HepG2 (cell line): ENCODE measurements around the gene ITGA6. TPM values are rescaled to one million over a fixed set of nuclear protein-coding genes. Genes with fewer than 3 reads are reported as not detected.

Experiments
- ASH2L ChIP-seq: fragments of 300-600, 200-600 bp; sonication (generic); IDR thresholded peaks from 2 replicates; pipeline ENCODE4 v1.7.0; 2017; ENCODE audit warnings: low read depth, mild to moderate bottlenecking, moderate library complexity, mixed read lengths, low read length; ENCODE audit not compliant: insufficient read length
- ATF5 ChIP-seq: sonication (generic); formaldehyde crosslinking; IDR thresholded peaks from 2 replicates; pipeline ENCODE4 v1.4.0; 2020; ENCODE audit warnings: mild to moderate bottlenecking, low read depth, missing genetic modification reagents
- BCL6 ChIP-seq: IDR thresholded peaks from 2 replicates; pipeline ENCODE4 v1.6.1; 2016; ENCODE audit warnings: missing genetic modification reagents, missing compliant biosample characterization
- GABPA ChIP-seq, 2 experiments: IDR thresholded peaks; 2 replicates each; pipeline ENCODE4 v1.6.1; 2011 to 2016; ENCODE audit warnings: low read depth in 2 of 2, low read length in 1 of 2, missing biosample characterization in 1 of 2, missing genetic modification characterization in 1 of 2
- JUND ChIP-seq: sonication (generic); formaldehyde crosslinking; IDR thresholded peaks from 2 replicates; pipeline ENCODE4 v1.8.0; 2022; ENCODE audit warnings: mild to moderate bottlenecking, missing genetic modification reagents
- KDM1A ChIP-seq: IDR thresholded peaks from 2 replicates; pipeline ENCODE4 v1.6.1; 2016; ENCODE audit warnings: missing compliant biosample characterization
- MED8 ChIP-seq: sonication (generic); formaldehyde crosslinking; IDR thresholded peaks from 2 replicates; pipeline ENCODE4 v1.8.1; 2023; ENCODE audit warnings: mild to moderate bottlenecking, missing genetic modification reagents; ENCODE audit not compliant: insufficient replicate concordance
- MTA3 ChIP-seq: sonication (generic); formaldehyde crosslinking; IDR thresholded peaks from 2 replicates; pipeline ENCODE4 v1.4.0; 2020; ENCODE audit warnings: missing genetic modification reagents
- NFATC3 ChIP-seq: sonication (generic); formaldehyde crosslinking; IDR thresholded peaks from 2 replicates; pipeline ENCODE4 v1.5.1; 2020; ENCODE audit warnings: mild to moderate bottlenecking, missing genetic modification reagents
- SPEN ChIP-seq: sonication (generic); formaldehyde crosslinking; IDR thresholded peaks from 2 replicates; pipeline ENCODE4 v1.5.1; 2020; ENCODE audit warnings: low read depth, mild to moderate bottlenecking, missing genetic modification reagents
- SRSF4 ChIP-seq: fragments of 200-400 bp; formaldehyde crosslinking; IDR thresholded peaks from one replicate; pipeline ENCODE4 v1.6.1; 2018; ENCODE audit warnings: mild to moderate bottlenecking, low read depth, low read length, moderate library complexity; ENCODE audit not compliant: poor library complexity, severe bottlenecking
- ZBTB1 ChIP-seq: sonication (generic); formaldehyde crosslinking; IDR thresholded peaks from 2 replicates; pipeline ENCODE4 v1.4.0; 2020; ENCODE audit warnings: missing genetic modification reagents, borderline replicate concordance
- ZNF225 ChIP-seq: sonication (generic); formaldehyde crosslinking; IDR thresholded peaks from 2 replicates; pipeline ENCODE4 v1.4.0; 2020; ENCODE audit warnings: mild to moderate bottlenecking, missing genetic modification reagents
- ZNF230 ChIP-seq: sonication (generic); formaldehyde crosslinking; IDR thresholded peaks from 2 replicates; pipeline ENCODE4 v1.4.0; 2020; ENCODE audit warnings: mild to moderate bottlenecking, missing genetic modification reagents
- ZNF251 ChIP-seq: sonication (generic); formaldehyde crosslinking; IDR thresholded peaks from 2 replicates; pipeline ENCODE4 v1.9.0; 2021; ENCODE audit warnings: mild to moderate bottlenecking, missing genetic modification reagents
- ZNF274 ChIP-seq: sonication (generic); formaldehyde crosslinking; IDR thresholded peaks from 2 replicates; pipeline ENCODE4 v1.5.1; 2020; ENCODE audit warnings: mild to moderate bottlenecking, missing genetic modification reagents
- ZNF598 ChIP-seq: sonication (generic); formaldehyde crosslinking; IDR thresholded peaks from 2 replicates; pipeline ENCODE4 v1.5.1; 2020; ENCODE audit warnings: mild to moderate bottlenecking, missing genetic modification reagents, borderline replicate concordance
- ZNF740 ChIP-seq: sonication (generic); formaldehyde crosslinking; IDR thresholded peaks from 2 replicates; pipeline ENCODE4 v1.4.0; 2020; ENCODE audit warnings: missing genetic modification reagents
- polyA plus RNA-seq, 8 experiments: library from polyadenylated mRNA; depleted of rRNA in 3 of 8; stranded (reverse) in 7 of 8; unstranded in 1 of 8; fragments of >200 nt; fragmentation: Illumina TruSeq in 4 of 8; extraction: Trizol in 4 of 8; gene quantifications; 2 replicates each; pipeline versions ENCODE4 v1.2.1 to v1.2.3, GENCODE V29; 2011 to 2016; ENCODE audit warnings: low read depth in 4 of 8, missing spikeins in 1 of 8, mixed read lengths in 1 of 8; ENCODE audit not compliant: insufficient read depth in 1 of 8
- total RNA-seq, 5 experiments: library from RNA; depleted of rRNA; stranded (reverse); fragments of >200 nt; fragmentation: Illumina TruSeq; extraction: Trizol; gene quantifications; 2 replicates each; pipeline ENCODE4 v1.2.3, GENCODE V29; 2016; ENCODE audit warnings: low read depth in 1 of 5
- TF ChIP-seq, protein P1 (sequence below): sonication (generic); formaldehyde crosslinking; IDR thresholded peaks from one replicate; pipeline ENCODE4 v1.5.1; 2020; ENCODE audit warnings: mild to moderate bottlenecking, missing genetic modification reagents; ENCODE audit errors: not compliant biosample characterization
- TF ChIP-seq, protein P2 (sequence below): IDR thresholded peaks from 2 replicates; pipeline ENCODE4 v1.6.1; 2016; ENCODE audit warnings: mild to moderate bottlenecking, missing biosample characterization, missing genetic modification reagents

ITGA6 gene
- total and polyA plus RNA-seq, 2 of the 13 experiments (the other 11 are each of a cell fraction or from before 2014, with no cell fraction given) = 24.0 to 92.5 TPM

DNA sequence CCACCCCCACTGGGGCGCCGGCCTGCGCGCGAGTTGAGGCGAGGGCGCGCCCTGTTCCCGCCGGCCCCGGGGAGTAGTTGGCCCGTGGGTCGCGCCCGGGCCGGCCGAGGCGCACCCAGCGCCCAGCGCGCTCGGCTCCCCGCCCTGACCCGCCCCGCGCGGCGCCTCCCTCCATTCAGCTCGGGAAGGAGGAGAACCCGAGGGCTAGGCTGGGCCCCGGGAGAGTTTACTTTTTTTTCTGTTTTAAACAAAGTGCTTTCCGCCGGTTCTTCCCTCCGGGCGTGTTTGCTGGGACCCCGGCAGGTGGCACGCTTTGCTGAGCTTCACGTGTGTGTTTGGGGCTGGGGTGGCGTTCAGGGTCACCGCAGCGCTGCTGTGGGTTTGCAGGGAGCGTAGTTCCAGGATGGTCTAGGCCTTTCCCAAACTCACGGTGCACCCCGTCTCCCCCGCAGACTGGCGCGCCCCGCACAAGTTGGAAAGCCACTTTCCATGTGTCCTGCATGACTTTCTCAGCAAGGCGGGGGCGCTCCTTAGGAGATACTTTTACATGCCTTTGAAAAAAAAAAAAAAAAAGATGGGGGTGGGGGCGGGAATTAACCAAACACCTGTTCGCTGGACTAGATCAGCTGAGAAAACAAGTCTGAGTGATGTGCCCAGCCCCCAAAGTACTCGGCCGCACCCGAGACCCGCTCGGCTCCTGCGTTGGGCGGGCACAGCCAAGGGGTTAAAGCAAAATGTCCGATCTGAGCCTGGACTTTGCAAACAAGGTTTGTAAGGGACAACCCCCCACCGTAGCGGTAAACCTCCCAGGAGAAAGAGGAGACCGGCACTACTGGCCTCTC lies 825 bp downstream of the ITGA6 start (continued):
- TF ChIP-seq ZNF230 (CRISPR knock-in tag) (no peak), BCL6 (CRISPR knock-in tag) (no peak), ZNF274 (CRISPR knock-in tag) (peak; percentile 52; the same call in 1 of the 2 replicates), NFATC3 (CRISPR knock-in tag) (0 out of 2 replicates have a peak, but pooled peaks have one; percentile 35), ZNF598 (CRISPR knock-in tag) (peak; percentile 94), ASH2L (peak; percentile 52), JUND (no peak), KDM1A (no peak), ZNF740 (CRISPR knock-in tag) (peak; percentile 51; the same call in 1 of the 2 replicates), SPEN (CRISPR knock-in tag) (no peak), SRSF4 (no peak), MTA3 (CRISPR knock-in tag) (no peak), ZNF225 (no peak), MED8 (CRISPR knock-in tag) (no peak), ZBTB1 (CRISPR knock-in tag) (no peak), ATF5 (CRISPR knock-in tag) (no peak), GABPA (IDR thresholded peaks at IDR 0.05; ENCODE audit: low read depth, low read length) (no peak), GABPA (CRISPR knock-in tag; IDR thresholded peaks at IDR 0.05; ENCODE audit: low read depth) (no peak), ZNF251 (CRISPR knock-in tag) (no peak)
- TF ChIP-seq, protein P1, sequence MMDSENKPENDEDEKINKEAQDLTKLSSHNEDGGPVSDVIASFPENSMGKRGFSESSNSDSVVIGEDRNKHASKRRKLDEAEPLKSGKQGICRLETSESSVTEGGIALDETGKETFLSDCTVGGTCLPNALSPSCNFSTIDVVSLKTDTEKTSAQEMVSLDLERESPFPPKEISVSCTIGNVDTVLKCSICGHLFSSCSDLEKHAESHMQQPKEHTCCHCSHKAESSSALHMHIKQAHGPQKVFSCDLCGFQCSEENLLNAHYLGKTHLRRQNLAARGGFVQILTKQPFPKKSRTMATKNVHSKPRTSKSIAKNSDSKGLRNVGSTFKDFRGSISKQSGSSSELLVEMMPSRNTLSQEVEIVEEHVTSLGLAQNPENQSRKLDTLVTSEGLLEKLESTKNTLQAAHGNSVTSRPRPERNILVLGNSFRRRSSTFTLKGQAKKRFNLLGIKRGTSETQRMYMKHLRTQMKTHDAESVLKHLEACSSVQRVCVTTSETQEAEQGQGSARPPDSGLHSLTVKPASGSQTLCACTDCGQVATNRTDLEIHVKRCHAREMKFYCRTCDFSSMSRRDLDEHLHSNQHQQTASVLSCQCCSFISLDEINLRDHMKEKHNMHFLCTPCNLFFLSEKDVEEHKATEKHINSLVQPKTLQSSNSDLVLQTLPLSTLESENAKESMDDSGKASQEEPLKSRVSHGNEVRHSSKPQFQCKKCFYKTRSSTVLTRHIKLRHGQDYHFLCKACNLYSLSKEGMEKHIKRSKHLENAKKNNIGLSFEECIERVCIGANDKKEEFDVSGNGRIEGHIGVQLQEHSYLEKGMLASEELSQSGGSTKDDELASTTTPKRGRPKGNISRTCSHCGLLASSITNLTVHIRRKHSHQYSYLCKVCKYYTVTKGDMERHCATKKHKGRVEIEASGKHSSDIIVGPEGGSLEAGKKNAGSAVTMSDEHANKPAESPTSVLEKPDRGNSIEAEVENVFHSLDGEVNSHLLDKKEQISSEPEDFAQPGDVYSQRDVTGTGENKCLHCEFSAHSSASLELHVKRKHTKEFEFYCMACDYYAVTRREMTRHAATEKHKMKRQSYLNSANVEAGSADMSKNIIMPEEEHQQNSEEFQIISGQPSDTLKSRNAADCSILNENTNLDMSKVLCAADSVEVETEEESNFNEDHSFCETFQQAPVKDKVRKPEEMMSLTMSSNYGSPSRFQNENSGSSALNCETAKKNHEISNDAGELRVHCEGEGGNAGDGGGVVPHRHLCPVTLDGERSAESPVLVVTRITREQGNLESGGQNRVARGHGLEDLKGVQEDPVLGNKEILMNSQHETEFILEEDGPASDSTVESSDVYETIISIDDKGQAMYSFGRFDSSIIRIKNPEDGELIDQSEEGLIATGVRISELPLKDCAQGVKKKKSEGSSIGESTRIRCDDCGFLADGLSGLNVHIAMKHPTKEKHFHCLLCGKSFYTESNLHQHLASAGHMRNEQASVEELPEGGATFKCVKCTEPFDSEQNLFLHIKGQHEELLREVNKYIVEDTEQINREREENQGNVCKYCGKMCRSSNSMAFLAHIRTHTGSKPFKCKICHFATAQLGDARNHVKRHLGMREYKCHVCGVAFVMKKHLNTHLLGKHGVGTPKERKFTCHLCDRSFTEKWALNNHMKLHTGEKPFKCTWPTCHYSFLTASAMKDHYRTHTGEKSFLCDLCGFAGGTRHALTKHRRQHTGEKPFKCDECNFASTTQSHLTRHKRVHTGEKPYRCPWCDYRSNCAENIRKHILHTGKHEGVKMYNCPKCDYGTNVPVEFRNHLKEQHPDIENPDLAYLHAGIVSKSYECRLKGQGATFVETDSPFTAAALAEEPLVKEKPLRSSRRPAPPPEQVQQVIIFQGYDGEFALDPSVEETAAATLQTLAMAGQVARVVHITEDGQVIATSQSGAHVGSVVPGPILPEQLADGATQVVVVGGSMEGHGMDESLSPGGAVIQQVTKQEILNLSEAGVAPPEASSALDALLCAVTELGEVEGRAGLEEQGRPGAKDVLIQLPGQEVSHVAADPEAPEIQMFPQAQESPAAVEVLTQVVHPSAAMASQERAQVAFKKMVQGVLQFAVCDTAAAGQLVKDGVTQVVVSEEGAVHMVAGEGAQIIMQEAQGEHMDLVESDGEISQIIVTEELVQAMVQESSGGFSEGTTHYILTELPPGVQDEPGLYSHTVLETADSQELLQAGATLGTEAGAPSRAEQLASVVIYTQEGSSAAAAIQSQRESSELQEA = no peak
- TF ChIP-seq, protein P2, sequence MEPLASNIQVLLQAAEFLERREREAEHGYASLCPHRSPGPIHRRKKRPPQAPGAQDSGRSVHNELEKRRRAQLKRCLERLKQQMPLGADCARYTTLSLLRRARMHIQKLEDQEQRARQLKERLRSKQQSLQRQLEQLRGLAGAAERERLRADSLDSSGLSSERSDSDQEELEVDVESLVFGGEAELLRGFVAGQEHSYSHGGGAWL (CRISPR knock-in tag) = 0 out of 2 replicates have a peak, but pooled peaks have one; percentile 40
